ENCODE measurements around the gene IL22RA1. TPM values are rescaled to one million over a fixed set of nuclear protein-coding genes. Genes with fewer than 3 reads are reported as not detected.

IL22RA1 gene
- total and polyA plus RNA-seq, 5 donors from 2014 or later, result not detected

DNA sequence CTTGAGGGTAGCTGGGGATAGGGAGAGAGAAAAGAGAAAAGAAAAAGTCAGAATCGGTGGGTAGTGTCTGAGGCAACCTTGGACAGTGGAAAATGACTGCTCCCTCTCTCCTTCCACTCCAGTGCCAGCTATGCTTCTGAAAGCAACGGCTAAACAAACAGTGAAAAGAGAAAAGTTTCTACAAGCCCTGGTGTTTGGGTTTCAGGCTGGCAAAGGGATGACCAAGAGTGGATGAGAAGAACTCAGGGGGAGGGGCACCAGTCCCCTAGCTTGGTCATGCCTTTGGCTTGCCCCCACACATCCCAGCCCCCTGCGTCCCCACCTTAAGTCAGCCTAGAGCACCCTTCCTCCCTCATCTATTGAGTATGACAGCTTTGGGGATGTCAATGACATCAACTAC is 8.6 kb downstream of the IL22RA1 start:
- no peaks in the 10 kb centered on the region for H3K4me1 ChIP-seq (ENCODE audit: control insufficient read depth, insufficient read depth, low read length, poor library complexity, severe bottlenecking)
- peaks cover 2% of the 10 kb centered on the region for H3K27me3 ChIP-seq (ENCODE audit: control insufficient read depth, insufficient read depth, low read length)
- no peak for ATAC-seq (ENCODE audit: low read depth in 2 of 2)
- H3K36me3 ChIP-seq (ENCODE audit: control insufficient read depth, insufficient read depth, low read length), result no peaks in the 10 kb centered on the region
- peaks cover 0 to 17% (median 4%) of the 10 kb centered on the region in 7 donors for H3K9me3 Mint-ChIP-seq
- H3K27me3 Mint-ChIP-seq, result peaks cover 29% of the 10 kb centered on the region
- H3K9me3 ChIP-seq (ENCODE audit: control insufficient read depth in 2 of 2, low read length in 2 of 2), result peaks cover 3 to 12% of the 10 kb centered on the region in 2 experiments
- no peak for DNase-seq
- H3K27ac ChIP-seq (ENCODE audit: insufficient read depth, low read length, poor library complexity, severe bottlenecking), result no peak overlapping the region
- peaks cover 6% of the 10 kb centered on the region for H3K36me3 Mint-ChIP-seq
- no peak overlapping the region for H3K4me3 Mint-ChIP-seq
- peaks cover 0 to 6% (median 2%) of the 10 kb centered on the region in 4 donors for H3K4me1 Mint-ChIP-seq
- no peak overlapping the region for H3K4me3 ChIP-seq (ENCODE audit: low read depth, low read length)
- H3K27ac Mint-ChIP-seq, result no peak overlapping the region

DNA sequence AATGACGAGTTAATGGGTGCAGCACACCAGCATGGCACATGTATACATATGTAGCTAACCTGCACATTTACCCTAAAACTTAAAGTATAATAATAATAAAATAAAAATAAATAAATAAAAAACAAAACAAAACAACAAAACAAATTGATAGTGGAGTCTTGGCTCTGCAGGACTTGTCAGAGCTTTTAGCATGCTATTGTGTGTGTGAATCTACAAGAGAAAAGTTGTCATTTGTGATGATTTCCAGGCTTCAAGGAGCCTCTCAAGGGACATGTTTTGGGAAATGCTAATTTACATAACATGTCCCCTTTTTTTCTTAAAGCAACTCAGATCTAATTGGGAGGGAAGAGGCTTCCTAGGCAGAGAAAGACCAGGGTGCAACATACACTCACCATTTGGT is 9.1 kb downstream of the IL22RA1 start:
- H3K27me3 ChIP-seq (ENCODE audit: control insufficient read depth, insufficient read depth, low read length), result peaks cover 2% of the 10 kb centered on the region
- Mint-ChIP-seq H3K27ac (no peak overlapping the region), H3K4me3 (no peak overlapping the region), H3K4me1 (peaks cover 0 to under 1% (median under 1%) of the 10 kb centered on the region in 4 donors), H3K36me3 (peaks cover 6% of the 10 kb centered on the region), H3K27me3 (peaks cover 29% of the 10 kb centered on the region), H3K9me3 (peaks cover 0 to 17% (median 5%) of the 10 kb centered on the region in 7 donors)
- H3K36me3 ChIP-seq (ENCODE audit: control insufficient read depth, insufficient read depth, low read length), result no peaks in the 10 kb centered on the region
- DNase-seq (no peak), ATAC-seq (ENCODE audit: low read depth in 2 of 2) (no peak)
- H3K4me3 ChIP-seq (ENCODE audit: low read depth, low read length), result no peak overlapping the region
- H3K27ac ChIP-seq (ENCODE audit: insufficient read depth, low read length, poor library complexity, severe bottlenecking), result no peak overlapping the region
- no peaks in the 10 kb centered on the region for H3K4me1 ChIP-seq (ENCODE audit: control insufficient read depth, insufficient read depth, low read length, poor library complexity, severe bottlenecking)
- peaks cover 3 to 12% of the 10 kb centered on the region in 2 experiments for H3K9me3 ChIP-seq (ENCODE audit: control insufficient read depth in 2 of 2, low read length in 2 of 2)

DNA sequence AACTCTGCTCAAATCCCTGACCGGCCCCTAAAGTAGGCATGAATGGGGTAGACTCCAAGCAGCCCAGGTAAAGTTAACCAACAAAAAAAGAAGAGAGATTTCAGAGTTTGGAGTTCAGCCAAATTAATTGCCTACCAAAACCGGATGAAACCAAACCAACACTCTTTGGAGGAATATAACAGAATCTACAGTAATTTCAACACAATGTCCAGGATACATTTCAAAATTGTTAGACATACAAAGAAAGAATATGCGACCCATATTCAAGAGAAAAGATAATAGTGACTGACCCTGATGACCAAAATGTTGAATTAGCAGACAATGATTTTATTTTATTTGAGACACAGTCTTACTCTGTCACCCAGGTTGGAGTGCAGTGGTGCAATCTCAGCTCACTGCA is 12.6 kb downstream of the IL22RA1 start:
- H3K9me3 ChIP-seq (ENCODE audit: control insufficient read depth in 2 of 2, low read length in 2 of 2), result peaks cover 3 to 12% of the 10 kb centered on the region in 2 experiments
- ATAC-seq (ENCODE audit: low read depth in 2 of 2), result no peak
- no peaks in the 10 kb centered on the region for H3K4me1 ChIP-seq (ENCODE audit: control insufficient read depth, insufficient read depth, low read length, poor library complexity, severe bottlenecking)
- H3K27ac Mint-ChIP-seq, result no peak overlapping the region
- peaks cover 29% of the 10 kb centered on the region for H3K27me3 Mint-ChIP-seq
- no peaks in the 10 kb centered on the region for H3K36me3 ChIP-seq (ENCODE audit: control insufficient read depth, insufficient read depth, low read length)
- H3K9me3 Mint-ChIP-seq, result peaks cover 0 to 17% (median 4%) of the 10 kb centered on the region in 7 donors
- no peaks in the 10 kb centered on the region for H3K36me3 Mint-ChIP-seq
- no peak overlapping the region for H3K27ac ChIP-seq (ENCODE audit: insufficient read depth, low read length, poor library complexity, severe bottlenecking)
- no peak overlapping the region for H3K4me3 ChIP-seq (ENCODE audit: low read depth, low read length)
- no peaks in the 10 kb centered on the region for H3K4me1 Mint-ChIP-seq
- peaks cover 2% of the 10 kb centered on the region for H3K27me3 ChIP-seq (ENCODE audit: control insufficient read depth, insufficient read depth, low read length)
- no peak for DNase-seq
- no peak overlapping the region for H3K4me3 Mint-ChIP-seq

DNA sequence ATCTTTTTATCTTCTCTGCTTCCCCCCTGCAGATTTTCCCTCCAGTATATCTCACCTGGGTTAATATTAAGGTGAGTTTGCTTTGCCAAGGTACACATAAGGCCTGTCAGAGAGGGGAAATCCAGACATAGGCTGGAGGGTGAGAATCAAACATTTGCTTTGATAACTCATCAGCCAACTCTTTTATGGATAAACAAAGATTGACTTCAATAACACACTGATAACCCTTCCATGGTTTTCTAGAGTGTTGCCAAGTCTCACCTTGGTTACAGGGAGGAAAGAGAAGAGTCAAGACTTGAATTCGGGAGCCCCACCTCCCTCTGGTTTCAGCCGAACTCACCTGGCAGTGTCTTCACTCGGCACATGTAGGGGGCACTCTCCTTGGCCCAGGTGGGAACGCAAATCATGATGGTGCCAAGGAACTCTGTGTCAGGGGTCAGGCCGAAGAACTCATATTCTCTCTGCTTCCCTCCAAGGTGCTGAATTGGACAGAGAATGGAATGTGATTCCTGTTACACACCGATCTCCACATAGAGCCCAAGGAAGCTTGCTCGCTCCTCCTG is 15.1 kb downstream of the IL22RA1 start:
- H3K36me3 Mint-ChIP-seq, result no peaks in the 10 kb centered on the region
- Histone ChIP-seq H3K27ac (ENCODE audit: insufficient read depth, low read length, poor library complexity, severe bottlenecking) (no peak overlapping the region), H3K4me1 (ENCODE audit: control insufficient read depth, insufficient read depth, low read length, poor library complexity, severe bottlenecking) (no peaks in the 10 kb centered on the region), H3K36me3 (ENCODE audit: control insufficient read depth, insufficient read depth, low read length) (no peaks in the 10 kb centered on the region), H3K27me3 (ENCODE audit: control insufficient read depth, insufficient read depth, low read length) (no peaks in the 10 kb centered on the region), H3K4me3 (ENCODE audit: low read depth, low read length) (no peak overlapping the region), H3K9me3 (ENCODE audit: control insufficient read depth in 2 of 2, low read length in 2 of 2) (peaks cover 3 to 12% of the 10 kb centered on the region in 2 experiments)
- H3K27ac Mint-ChIP-seq, result no peak overlapping the region
- no peaks in the 10 kb centered on the region for H3K4me1 Mint-ChIP-seq
- peaks cover 0 to 17% (median 2%) of the 10 kb centered on the region in 7 donors for H3K9me3 Mint-ChIP-seq
- DNase-seq (no peak), ATAC-seq (ENCODE audit: low read depth in 2 of 2) (no peak)
- peaks cover 19% of the 10 kb centered on the region for H3K27me3 Mint-ChIP-seq
- H3K4me3 Mint-ChIP-seq, result no peak overlapping the region

DNA sequence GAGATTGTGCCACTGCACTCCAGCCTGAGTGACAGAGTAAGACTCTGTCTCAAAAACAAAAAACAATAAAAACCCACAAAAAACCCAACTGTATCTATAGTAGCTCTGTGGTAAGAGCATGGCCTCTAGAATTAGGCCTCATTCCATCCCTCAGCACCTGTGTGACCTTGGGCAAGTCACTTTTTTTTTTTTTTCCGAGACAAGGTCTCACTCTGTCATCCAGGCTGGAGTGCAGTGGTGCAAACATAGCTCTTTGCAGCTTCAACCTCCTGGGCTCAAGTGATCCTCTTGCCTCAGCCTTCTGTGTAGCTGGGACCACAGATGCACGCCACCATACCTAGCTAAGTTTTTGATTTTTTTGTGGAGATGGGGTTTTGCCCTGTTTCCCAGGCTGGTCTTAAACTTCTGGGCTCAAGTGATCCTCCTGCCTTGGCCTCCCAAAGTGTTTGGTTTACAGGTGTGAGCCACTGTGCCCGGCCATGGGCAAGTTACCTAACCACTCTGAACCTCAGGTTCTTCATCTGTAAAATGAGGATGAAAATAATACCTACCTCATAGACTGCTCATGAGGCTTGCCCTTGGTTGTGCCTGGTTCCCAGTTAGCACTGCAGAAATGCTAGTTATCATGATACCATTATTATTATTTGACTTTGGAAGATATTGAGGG is 15.7 kb downstream of the IL22RA1 start:
- no peak overlapping the region for H3K27ac Mint-ChIP-seq
- no peaks in the 10 kb centered on the region for H3K4me1 ChIP-seq (ENCODE audit: control insufficient read depth, insufficient read depth, low read length, poor library complexity, severe bottlenecking)
- H3K36me3 ChIP-seq (ENCODE audit: control insufficient read depth, insufficient read depth, low read length), result no peaks in the 10 kb centered on the region
- peaks cover 14% of the 10 kb centered on the region for H3K27me3 Mint-ChIP-seq
- no peak overlapping the region for H3K4me3 ChIP-seq (ENCODE audit: low read depth, low read length)
- no peak overlapping the region for H3K27ac ChIP-seq (ENCODE audit: insufficient read depth, low read length, poor library complexity, severe bottlenecking)
- no peaks in the 10 kb centered on the region for H3K4me1 Mint-ChIP-seq
- no peaks in the 10 kb centered on the region for H3K27me3 ChIP-seq (ENCODE audit: control insufficient read depth, insufficient read depth, low read length)
- H3K9me3 Mint-ChIP-seq, result peaks cover 0 to 17% (median 2%) of the 10 kb centered on the region in 7 donors
- no peak overlapping the region for H3K4me3 Mint-ChIP-seq
- peaks cover 3 to 12% of the 10 kb centered on the region in 2 experiments for H3K9me3 ChIP-seq (ENCODE audit: control insufficient read depth in 2 of 2, low read length in 2 of 2)
- DNase-seq, result no peak
- ATAC-seq (ENCODE audit: low read depth in 2 of 2), result no peak
- no peaks in the 10 kb centered on the region for H3K36me3 Mint-ChIP-seq

DNA sequence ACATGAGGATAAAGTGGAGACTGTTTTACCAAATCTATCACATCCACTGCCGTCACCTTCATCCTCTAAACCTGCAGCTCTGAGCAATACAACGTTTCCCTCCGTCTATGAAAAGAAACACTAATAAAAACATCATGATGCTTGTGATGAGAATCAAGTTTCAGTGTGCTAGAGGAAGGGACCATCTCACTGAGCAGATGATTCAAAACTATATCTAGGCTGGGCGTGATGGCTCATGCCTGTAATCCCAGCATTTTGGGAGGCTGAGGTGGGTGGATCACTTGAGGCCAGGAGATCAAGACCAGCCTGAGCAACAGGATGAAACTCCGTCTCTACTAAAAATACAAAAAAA is 16.3 kb downstream of the IL22RA1 start:
- Mint-ChIP-seq H3K27me3 (peaks cover 14% of the 10 kb centered on the region), H3K36me3 (no peaks in the 10 kb centered on the region)

DNA sequence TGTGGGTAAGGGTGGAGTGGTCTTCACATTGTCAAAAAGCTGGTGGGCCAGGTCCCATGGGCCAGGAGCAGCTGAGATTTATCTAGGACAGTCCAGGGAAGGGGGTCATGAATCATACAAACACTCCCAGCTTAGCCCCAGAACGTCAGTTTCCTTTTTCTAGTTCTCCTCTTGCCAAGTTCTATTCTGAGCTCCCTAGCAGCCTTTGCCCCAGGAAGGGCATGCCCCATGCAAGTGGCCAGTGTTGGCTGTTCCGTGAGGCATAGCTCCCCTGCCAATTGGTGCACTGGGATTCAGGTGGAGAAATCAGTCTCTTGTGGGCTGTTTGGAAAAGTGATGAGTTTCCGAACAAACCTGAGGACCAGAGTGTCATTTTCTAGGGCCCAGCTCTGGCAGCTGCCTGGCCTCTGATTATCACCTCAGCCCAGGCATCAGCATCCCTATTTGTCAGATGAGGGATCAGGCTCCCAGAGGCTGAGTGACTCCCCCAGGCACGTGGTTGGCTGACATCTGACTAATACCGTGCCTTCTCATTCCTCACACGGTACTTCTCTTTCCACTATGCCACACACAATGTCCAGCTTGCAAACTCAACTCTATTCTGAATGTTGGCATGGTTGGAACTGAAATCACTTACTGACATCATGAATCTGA is 16.8 kb downstream of the IL22RA1 start:
- Mint-ChIP-seq H3K27ac (no peak overlapping the region), H3K9me3 (peaks cover 0 to 12% (median 2%) of the 10 kb centered on the region in 7 donors), H3K27me3 (peaks cover 14% of the 10 kb centered on the region), H3K4me3 (no peak overlapping the region), H3K36me3 (no peaks in the 10 kb centered on the region), H3K4me1 (no peaks in the 10 kb centered on the region)
- Histone ChIP-seq H3K4me3 (ENCODE audit: low read depth, low read length) (no peak overlapping the region), H3K4me1 (ENCODE audit: control insufficient read depth, insufficient read depth, low read length, poor library complexity, severe bottlenecking) (no peaks in the 10 kb centered on the region), H3K9me3 (ENCODE audit: control insufficient read depth in 2 of 2, low read length in 2 of 2) (peaks cover 3 to 12% of the 10 kb centered on the region in 2 experiments), H3K27ac (ENCODE audit: insufficient read depth, low read length, poor library complexity, severe bottlenecking) (no peak overlapping the region), H3K27me3 (ENCODE audit: control insufficient read depth, insufficient read depth, low read length) (no peaks in the 10 kb centered on the region), H3K36me3 (ENCODE audit: control insufficient read depth, insufficient read depth, low read length) (no peaks in the 10 kb centered on the region)
- ATAC-seq (ENCODE audit: low read depth in 2 of 2) (no peak), DNase-seq (no peak)

More for the DNA sequence above, 16.3 kb downstream of the IL22RA1 start:
- Histone ChIP-seq H3K4me3 (ENCODE audit: low read depth, low read length) (no peak overlapping the region), H3K36me3 (ENCODE audit: control insufficient read depth, insufficient read depth, low read length) (no peaks in the 10 kb centered on the region), H3K9me3 (ENCODE audit: control insufficient read depth in 2 of 2, low read length in 2 of 2) (peaks cover 3 to 12% of the 10 kb centered on the region in 2 experiments), H3K4me1 (ENCODE audit: control insufficient read depth, insufficient read depth, low read length, poor library complexity, severe bottlenecking) (no peaks in the 10 kb centered on the region), H3K27ac (ENCODE audit: insufficient read depth, low read length, poor library complexity, severe bottlenecking) (no peak overlapping the region), H3K27me3 (ENCODE audit: control insufficient read depth, insufficient read depth, low read length) (no peaks in the 10 kb centered on the region)
- no peaks in the 10 kb centered on the region for H3K4me1 Mint-ChIP-seq
- no peak for DNase-seq
- no peak overlapping the region for H3K27ac Mint-ChIP-seq
- H3K4me3 Mint-ChIP-seq, result no peak overlapping the region
- H3K9me3 Mint-ChIP-seq, result peaks cover 0 to 14% (median 2%) of the 10 kb centered on the region in 7 donors
- ATAC-seq (ENCODE audit: low read depth in 2 of 2), result no peak

Data from CD4-positive, CD25-positive, alpha-beta regulatory T cell (primary cell).